ENCODE results near the gene RBFOX1. TPM values are rescaled to one million over a fixed set of nuclear protein-coding genes. Genes with fewer than 3 reads are reported as not detected.

The RBFOX1 gene
- total and polyA plus RNA-seq, 2 donors (not counting 1 experiment from before 2014, with no cell fraction given): not detected

GRCh38 chr16:7755347-7755882 lies 422.8 kb downstream of the RBFOX1 start:
- H3K27ac Mint-ChIP-seq: no peak overlapping the region
- Histone ChIP-seq H3K9me3 (ENCODE audit: control extremely low read depth in 1 of 3, control insufficient read depth in 2 of 3, insufficient read depth in 1 of 3, low read length in 2 of 3) (peaks cover 0 to 5% (median 0%) of the 10 kb centered on the region in 3 donors), H3K4me3 (ENCODE audit: control extremely low read depth in 1 of 5, extremely low read depth in 1 of 5, insufficient read depth in 1 of 5, low read depth in 2 of 5, low read length in 4 of 5) (no peak overlapping the region), H3K4me1 (ENCODE audit: control insufficient read depth in 2 of 2, insufficient read depth in 2 of 2, low read length in 2 of 2) (no peaks in the 10 kb centered on the region), H3K27ac (ENCODE audit: low read length in 2 of 2) (no peak overlapping the region), H2AFZ (ENCODE audit: insufficient read depth, low read depth, low read length, poor library complexity, severe bottlenecking) (no peak overlapping the region), H4K20me1 (ENCODE audit: control insufficient read depth, insufficient read depth, low read length, poor library complexity, severe bottlenecking) (no peaks in the 10 kb centered on the region), H3K4me2 (replicated peaks; ENCODE audit: low read depth, low read length, poor library complexity, severe bottlenecking) (no peak overlapping the region), H3K27me3 (replicated peaks in 1 of 4; ENCODE audit: control extremely low read depth in 1 of 4, control insufficient read depth in 3 of 4, insufficient read depth in 4 of 4, low read length in 3 of 4) (no peaks in the 10 kb centered on the region), H3K36me3 (replicated peaks in 1 of 2; ENCODE audit: control extremely low read depth in 1 of 2, control insufficient read depth in 1 of 2, extremely low read depth in 1 of 2, insufficient read depth in 2 of 2, low read length in 1 of 2) (no peaks in the 10 kb centered on the region), H3K9ac (ENCODE audit: low read length) (no peak overlapping the region), H3K79me2 (ENCODE audit: control insufficient read depth, insufficient read depth, low read length) (no peaks in the 10 kb centered on the region)
- H3K27me3 Mint-ChIP-seq: no peaks in the 10 kb centered on the region
- WGBS (ENCODE audit: insufficient coverage): 83% methylated on average over 2 of the region's 6 CpGs
- H3K4me3 Mint-ChIP-seq: no peak overlapping the region
- TF ChIP-seq EZH2 (IDR thresholded peaks at IDR 0.05; ENCODE audit: borderline replicate concordance, insufficient read depth, low read depth, low read length, poor library complexity, severe bottlenecking): no peak
- TF ChIP-seq, protein P1, sequence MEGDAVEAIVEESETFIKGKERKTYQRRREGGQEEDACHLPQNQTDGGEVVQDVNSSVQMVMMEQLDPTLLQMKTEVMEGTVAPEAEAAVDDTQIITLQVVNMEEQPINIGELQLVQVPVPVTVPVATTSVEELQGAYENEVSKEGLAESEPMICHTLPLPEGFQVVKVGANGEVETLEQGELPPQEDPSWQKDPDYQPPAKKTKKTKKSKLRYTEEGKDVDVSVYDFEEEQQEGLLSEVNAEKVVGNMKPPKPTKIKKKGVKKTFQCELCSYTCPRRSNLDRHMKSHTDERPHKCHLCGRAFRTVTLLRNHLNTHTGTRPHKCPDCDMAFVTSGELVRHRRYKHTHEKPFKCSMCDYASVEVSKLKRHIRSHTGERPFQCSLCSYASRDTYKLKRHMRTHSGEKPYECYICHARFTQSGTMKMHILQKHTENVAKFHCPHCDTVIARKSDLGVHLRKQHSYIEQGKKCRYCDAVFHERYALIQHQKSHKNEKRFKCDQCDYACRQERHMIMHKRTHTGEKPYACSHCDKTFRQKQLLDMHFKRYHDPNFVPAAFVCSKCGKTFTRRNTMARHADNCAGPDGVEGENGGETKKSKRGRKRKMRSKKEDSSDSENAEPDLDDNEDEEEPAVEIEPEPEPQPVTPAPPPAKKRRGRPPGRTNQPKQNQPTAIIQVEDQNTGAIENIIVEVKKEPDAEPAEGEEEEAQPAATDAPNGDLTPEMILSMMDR (IDR thresholded peaks at IDR 0.05): no peak
- ChIA-PET POLR2A (no interaction called here), CTCF (no interaction called here)
- DNase-seq (no peak), ATAC-seq (ENCODE audit: low read depth) (no peak)
- intact Hi-C loops (cut with micrococcal nuclease): no loop called here
- H3K4me1 Mint-ChIP-seq: no peaks in the 10 kb centered on the region
- no peaks in the 10 kb centered on the region for H3K9me3 Mint-ChIP-seq (ENCODE audit: insufficient read depth)

Small RNAs within 50 kb of the gene (small RNA-seq; reads per million reads assigned to genes)
- gene RF00537 (ENCODE audit: insufficient read length, low read depth, low replicate concordance): not detected
- gene RF00561 (ENCODE audit: insufficient read length, low read depth, low replicate concordance): not detected
